HG02840 (cell line): ENCODE results near the gene GPC3.
"Not testable (repeated sequence)": the region's sequence is repeated elsewhere in the genome, so short reads cannot be mapped to it uniquely, and the experiment has no call there.

ENCODE experiments used
- ATAC-seq: cut with Tn5 transposase; IDR thresholded peaks from one replicate; pipeline ENCODE4 v1.9.1; 2021; ENCODE audit warnings: mild to moderate bottlenecking, moderate library complexity, moderate number of reproducible peaks; ENCODE audit not compliant: unreplicated experiment, low FRiP score

GPC3 gene

GRCh38 chrX:133792198-133792953 is 193.0 kb downstream of the GPC3 start:
- ATAC-seq: no peak

- ATAC-seq: no peak
Measured at GRCh38 chrX:133789829-133790228, 195.6 kb downstream of the GPC3 start.

GRCh38 chrX:133786382-133786781 is 199.0 kb downstream of the GPC3 start:
- no peak for ATAC-seq

- no peak for ATAC-seq
Measured at GRCh38 chrX:133783274-133783673, 202.1 kb downstream of the GPC3 start.

DNA sequence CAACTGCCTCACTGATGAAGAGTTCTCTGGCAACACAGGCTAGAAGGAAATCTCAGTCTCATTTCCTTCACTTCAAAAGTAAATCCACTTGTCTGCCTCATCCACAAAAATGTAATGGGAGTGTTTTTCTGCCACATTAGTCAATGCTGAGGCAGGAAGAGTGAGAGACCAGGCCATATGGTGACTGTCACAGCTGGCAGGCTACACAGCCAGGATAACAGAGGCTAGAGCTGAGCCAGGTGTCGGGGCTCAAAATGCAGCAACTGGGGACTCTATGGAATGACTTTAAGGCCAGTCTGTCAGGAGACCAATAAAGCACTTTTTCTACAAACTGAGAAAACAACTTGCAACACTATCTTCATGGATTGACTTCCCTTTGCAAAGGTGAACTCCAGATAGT is 204.2 kb downstream of the GPC3 start:
- ATAC-seq: no peak

DNA sequence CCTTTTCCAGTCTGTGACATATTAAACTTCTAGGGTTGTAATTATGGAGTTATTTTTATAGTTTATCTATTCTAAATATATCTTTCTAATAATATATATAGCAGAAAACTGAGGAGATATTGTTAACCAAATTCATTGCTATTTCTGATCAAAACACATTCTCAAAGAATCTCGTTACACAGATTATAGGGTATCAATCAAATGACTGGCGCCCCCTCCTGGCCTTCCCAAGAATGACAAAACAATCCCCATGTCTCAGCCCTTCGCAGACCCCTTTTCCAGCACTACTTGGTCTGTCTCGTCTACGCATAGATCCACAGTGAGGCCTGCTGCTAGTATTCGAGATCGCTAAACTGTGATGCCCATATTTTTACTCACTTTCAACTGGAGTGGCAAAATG is 209.3 kb downstream of the GPC3 start:
- ATAC-seq: no peak

DNA sequence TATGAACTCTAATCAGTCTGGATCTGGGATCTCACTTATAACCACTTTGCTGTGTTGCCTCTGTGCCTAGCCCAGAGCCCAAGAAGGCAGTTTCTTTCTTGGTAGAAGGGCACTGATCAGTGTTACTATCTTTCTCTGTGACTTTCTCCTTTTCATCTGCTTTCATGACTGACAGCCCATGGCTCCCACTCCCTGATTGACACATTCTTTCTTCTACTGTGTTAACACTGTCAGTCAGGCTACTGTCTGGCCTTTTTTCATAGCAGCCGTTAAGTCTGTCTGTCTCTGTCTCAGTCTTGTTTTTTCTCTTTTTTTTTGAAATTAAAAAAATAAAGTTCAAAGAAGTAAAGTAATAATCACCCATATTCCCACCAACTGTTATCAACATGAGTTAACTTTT is 210.6 kb downstream of the GPC3 start:
- ATAC-seq: no peak

DNA sequence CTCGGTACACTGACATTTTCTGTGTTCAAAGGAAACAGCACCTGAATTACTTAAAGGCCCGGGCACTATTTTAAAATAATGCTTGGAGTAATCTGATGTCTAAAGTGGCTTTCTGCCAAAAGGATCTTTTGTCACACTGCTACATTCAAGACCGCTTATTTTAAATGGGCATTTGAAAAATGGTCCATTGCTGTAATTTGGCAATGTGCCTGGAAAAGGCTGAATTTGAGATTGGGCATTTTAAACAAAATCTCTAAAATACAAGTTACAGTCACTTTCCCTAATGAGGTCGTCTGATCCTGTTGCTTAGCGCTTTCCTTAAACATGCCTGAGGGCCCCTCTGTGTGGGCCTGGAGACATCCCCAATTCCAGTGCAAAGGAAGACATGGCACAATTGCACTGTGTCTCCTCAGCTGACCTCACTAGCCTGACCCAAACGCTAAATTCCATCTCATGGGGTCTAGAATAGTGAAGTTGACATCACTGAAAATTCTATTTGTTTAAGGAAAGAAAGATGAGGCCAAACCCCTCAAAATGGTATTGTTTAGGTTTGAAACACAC is 214.2 kb downstream of the GPC3 start:
- no peak for ATAC-seq

DNA sequence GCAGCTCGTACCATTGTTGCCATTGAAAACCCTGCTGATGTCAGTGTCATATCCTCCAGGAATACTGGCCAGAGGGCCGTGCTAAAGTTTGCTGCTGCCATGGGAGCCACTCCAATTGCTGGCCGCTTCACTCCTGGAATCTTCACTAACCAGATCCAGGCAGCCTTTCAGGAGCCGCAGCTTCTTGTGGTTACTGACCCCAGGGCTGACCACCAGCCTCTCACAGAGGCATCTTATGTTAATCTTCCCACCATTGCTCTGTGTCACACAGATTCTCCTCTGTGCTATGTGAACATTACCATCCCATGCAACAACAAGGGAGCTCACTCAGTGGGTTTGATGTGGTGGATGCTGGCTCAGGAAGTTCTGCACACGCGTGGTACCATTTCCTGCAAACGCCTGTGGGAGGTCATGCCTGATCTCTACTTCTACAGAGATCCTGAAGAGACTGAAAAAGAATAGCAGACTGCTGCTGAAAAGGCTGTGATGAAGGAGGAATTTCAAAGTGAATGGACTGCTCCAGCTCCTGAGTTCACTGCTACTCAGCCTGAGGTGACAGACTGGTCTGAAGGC is 222.3 kb downstream of the GPC3 start:
- not testable (repeated sequence) for ATAC-seq

DNA sequence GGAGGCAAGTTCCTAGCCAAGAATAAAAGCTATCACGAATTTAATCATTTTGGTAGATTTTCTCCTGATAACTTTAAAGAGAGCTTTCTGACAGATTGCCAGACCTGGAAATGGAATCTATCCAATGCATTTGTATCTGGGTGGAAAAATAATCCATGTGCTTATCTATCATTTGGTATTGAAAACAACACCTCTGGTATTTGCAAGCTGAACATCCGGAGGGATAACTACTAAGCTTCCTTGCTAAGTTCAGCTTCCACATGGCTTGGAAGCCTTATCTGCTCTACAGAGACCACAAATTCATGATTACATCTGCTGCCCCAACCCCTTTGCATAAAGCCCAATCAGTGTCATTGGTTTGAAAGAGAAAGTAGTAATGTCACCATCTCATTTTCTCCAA is 230.7 kb downstream of the GPC3 start:
- no peak for ATAC-seq

- no peak for ATAC-seq
Measured at GRCh38 chrX:133749951-133750350, 235.4 kb downstream of the GPC3 start.

DNA sequence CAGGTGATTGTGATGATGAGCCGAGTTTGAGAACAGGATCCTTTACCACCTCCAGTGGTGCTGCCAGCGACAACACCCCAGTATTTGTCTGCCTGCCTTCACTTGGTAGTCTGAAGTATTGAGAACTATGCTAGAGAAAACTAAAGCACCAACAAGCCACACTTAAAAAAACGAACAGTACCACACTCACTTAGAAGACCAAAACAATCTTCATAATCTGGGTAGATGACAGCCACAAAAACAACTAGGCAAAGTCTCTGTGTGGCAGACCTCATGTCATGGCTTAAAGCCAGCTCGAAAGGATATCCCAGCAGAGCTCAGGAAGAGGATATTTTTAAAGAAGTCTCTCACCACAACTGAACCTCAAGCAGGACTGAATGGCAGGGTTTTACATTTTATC is 236.0 kb downstream of the GPC3 start:
- no peak for ATAC-seq

- no peak for ATAC-seq
Measured at GRCh38 chrX:133747196-133747595, 238.2 kb downstream of the GPC3 start.

DNA sequence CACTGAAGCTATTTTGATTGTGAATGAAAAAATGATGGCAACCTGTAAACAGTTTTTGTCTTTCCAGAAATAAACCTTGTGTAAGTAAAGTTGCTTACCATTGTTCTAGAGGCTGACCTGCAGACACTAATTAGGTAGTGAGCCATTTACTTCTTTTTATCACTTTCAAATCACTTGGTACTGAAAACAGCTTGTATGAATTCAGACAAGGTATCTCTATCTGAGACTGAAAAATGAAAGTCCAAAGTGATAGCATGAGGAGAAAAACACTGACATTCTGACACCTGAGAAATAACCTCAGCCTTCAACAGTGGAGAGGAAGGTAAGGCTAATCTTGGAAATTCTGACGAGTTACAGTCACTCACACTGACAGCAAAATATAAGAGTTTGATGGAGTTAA is 238.8 kb downstream of the GPC3 start:
- ATAC-seq: no peak

DNA sequence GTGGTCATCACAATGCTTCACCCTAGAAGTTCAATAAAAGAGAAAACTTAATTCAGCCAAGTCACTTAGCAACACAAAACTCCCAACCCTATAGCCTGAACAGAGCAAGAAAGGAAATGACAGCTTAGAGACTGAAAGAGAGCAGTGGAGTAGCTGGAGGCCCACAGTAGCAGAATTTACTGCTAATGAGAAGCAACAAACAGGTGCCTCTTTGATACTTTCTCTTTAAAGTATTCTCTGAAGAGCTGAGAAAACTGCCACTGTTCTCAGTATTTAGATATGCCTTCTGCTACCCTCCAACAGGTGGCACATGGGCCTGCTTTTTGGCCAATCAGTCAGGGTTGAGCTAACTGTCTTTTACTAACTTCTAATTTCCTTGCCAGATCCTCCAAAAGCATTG is 240.0 kb downstream of the GPC3 start:
- no peak for ATAC-seq

DNA sequence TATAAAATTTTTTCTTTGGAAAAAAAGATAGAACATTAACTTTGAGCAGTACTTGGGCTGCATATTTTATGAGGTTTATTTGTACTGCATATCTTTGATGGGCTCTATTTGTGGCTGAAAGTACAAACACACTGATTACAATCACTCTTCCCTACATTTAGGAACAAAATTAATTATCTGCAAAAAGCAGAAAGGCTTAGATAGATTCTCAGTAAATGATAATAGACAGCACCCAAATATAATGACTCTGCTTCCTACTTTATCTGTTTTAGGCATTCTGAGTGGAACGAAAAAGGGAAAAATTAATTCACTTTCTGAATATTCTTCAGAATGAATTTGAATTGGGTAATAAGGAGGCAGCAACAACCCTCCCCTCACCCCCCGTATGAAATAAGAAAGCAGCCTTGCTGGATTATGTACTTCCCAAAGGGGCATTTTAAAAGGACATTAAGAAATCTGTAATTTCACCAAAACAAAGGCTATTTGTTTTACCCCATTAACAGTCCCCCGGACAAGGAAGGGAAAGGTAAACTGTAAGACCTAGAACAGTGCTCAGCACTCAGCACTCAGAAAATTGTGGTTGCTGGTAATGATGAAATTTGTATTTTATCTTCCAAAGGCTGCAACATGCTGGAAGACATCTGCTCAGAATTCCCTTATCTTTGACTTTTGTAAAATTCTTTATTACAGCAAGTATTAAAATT is 242.6 kb downstream of the GPC3 start:
- no peak for ATAC-seq

- ATAC-seq: no peak
Measured at GRCh38 chrX:133741303-133741702, 244.1 kb downstream of the GPC3 start.

DNA sequence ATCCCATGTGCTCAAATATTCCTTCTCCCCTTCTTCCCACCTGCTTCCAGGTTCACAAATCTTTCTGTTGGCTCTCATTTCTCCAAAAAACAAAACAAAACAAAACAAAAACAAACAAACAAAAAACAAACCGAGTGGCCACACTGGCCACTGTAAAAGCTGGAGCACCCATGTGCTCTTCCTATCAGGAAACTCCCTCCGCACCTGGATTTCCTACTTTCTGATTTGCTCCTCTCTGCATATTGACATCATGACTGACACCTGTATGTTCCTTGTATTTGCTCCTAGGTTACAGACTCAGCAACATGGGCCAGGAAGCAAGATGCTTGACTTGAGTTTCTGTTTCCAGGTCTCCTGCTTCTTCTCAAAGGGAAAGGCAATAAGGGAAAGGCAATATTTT is 258.8 kb downstream of the GPC3 start:
- no peak for ATAC-seq

DNA sequence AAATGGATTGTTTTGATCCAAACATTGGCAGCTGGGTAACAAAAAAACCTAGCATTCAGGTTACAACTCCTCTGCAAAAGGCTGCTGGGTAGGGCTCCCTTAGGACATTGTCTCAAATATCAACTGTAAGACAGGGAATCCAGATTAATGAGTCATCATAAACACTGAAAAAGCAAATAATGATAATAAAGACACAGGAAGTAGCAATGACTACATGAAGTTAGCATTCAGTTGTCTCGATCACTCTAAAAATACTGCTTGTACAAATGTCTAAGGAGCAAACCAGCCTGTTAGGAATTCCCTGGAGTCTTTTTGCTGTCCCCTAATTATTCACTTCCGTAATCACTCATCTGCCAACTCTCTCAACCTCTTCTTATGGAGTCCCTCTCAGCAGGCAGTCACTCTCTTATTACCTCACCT is 259.2 kb downstream of the GPC3 start:
- no peak for ATAC-seq

- no peak for ATAC-seq
Measured at GRCh38 chrX:133723930-133724329, 261.5 kb downstream of the GPC3 start.

DNA sequence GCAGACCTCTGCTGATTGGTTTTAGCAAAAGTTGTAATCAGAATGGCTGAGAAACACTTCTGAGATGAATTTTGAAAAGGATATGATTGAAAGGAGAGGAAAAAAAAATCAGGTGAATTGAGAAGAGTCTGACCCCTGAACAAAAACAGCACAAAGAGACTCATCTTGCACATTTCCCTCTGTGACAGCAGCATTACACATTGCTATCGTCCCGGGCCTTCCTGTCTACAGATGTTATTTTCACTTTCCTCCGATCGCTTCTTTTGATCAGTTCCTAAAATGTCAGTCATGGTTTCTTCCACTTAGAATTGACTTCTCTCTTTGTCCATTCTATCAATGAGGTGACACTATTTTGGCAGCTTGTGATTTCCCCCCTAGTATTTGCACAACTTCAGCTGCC is 262.6 kb downstream of the GPC3 start:
- no peak for ATAC-seq
